GM18867 (cell line): ENCODE results near the gene CDH4.

Source experiments
- ATAC-seq: cut with Tn5 transposase; IDR thresholded peaks from one replicate; pipeline ENCODE4 v1.9.1; 2021; ENCODE audit warnings: mild to moderate bottlenecking, moderate library complexity; ENCODE audit not compliant: unreplicated experiment

The CDH4 gene

GRCh38 chr20:61300709-61301108 lies 48.6 kb downstream of the CDH4 start:
- no peak for ATAC-seq

GRCh38 chr20:61301711-61302525 lies 49.9 kb downstream of the CDH4 start:
- ATAC-seq, result no peak

- ATAC-seq, result no peak
Observed at GRCh38 chr20:61303217-61303616, 51.2 kb downstream of the CDH4 start.

GRCh38 chr20:61303675-61304074 lies 51.6 kb downstream of the CDH4 start:
- ATAC-seq, result no peak

- ATAC-seq, result no peak
Observed at GRCh38 chr20:61304750-61305149, 52.7 kb downstream of the CDH4 start.

GRCh38 chr20:61306937-61307475 lies 54.9 kb downstream of the CDH4 start:
- ATAC-seq, result no peak

GRCh38 chr20:61307686-61308476 lies 55.8 kb downstream of the CDH4 start:
- no peak for ATAC-seq

GRCh38 chr20:61308477-61308774 lies 56.4 kb downstream of the CDH4 start:
- no peak for ATAC-seq

- ATAC-seq, result no peak
Observed at GRCh38 chr20:61310954-61311353, 58.9 kb downstream of the CDH4 start.

GRCh38 chr20:61311656-61312387 lies 59.8 kb downstream of the CDH4 start:
- no peak for ATAC-seq

GRCh38 chr20:61312925-61313324 lies 60.9 kb downstream of the CDH4 start:
- ATAC-seq, result no peak

- ATAC-seq, result no peak
Observed at GRCh38 chr20:61313396-61313795, 61.3 kb downstream of the CDH4 start.

GRCh38 chr20:61314326-61315010 lies 62.4 kb downstream of the CDH4 start:
- no peak for ATAC-seq

- no peak for ATAC-seq
Observed at GRCh38 chr20:61315319-61315718, 63.3 kb downstream of the CDH4 start.

- ATAC-seq, result no peak
Observed at GRCh38 chr20:61316346-61316745, 64.3 kb downstream of the CDH4 start.

GRCh38 chr20:61317966-61318530 lies 66.0 kb downstream of the CDH4 start:
- ATAC-seq, result no peak

- ATAC-seq, result no peak
Observed at GRCh38 chr20:61320691-61321425, 68.8 kb downstream of the CDH4 start.

GRCh38 chr20:61321481-61321880 lies 69.4 kb downstream of the CDH4 start:
- no peak for ATAC-seq

GRCh38 chr20:61322151-61322865 lies 70.2 kb downstream of the CDH4 start:
- no peak for ATAC-seq
